Spleen (tissue), 7 donors: ENCODE measurements around the gene ETFDH.

Experiments used
- POLR2A ChIP-seq, 3 donors: fragments of 450-650 bp; IDR thresholded peaks; one replicate each; pipeline ENCODE4 v1.5.1; 2017; ENCODE audit warnings: antibody characterized with exemption in 3 of 3, mild to moderate bottlenecking in 1 of 3
- TF ChIP-seq, protein P1 (sequence below), 11 experiments: fragments of 200-600 bp in 7 of 11; fragments of 450-650 bp in 4 of 11; sonication (generic) in 4 of 11; IDR thresholded peaks in 8 of 11; conservative IDR thresholded peaks in 3 of 11; 1 replicate in 7 of 11; 2 replicates in 4 of 11; pipeline versions ENCODE4 v1.4.0 to v1.8.0; 2016 to 2021; ENCODE audit warnings: antibody characterized with exemption in 11 of 11, inconsistent platforms in 4 of 11, mild to moderate bottlenecking in 1 of 11
- donor health status: DM: no; HTN: no; CAD: no; lungs with moderate emphysema.
- donor health status: DM: no; HTN: no; CAD: no.
- donor health status: DM: no; HTN: no; CAD: no.

DNA sequence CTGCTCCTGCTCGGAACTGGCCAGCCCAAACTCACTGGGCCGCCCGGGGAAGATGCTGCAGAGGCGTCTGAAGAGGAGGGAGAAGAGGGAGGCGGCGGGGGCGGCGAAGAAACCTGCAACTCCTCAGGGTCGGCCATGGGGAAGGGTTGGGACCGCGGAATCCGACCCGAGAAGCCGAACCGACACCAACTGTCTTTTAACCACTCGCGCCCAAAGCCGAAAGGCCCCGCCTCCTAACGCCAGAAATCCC is 506 bp upstream of the ETFDH start, which contains the start of gene C4orf46:
- TF ChIP-seq, protein P1, sequence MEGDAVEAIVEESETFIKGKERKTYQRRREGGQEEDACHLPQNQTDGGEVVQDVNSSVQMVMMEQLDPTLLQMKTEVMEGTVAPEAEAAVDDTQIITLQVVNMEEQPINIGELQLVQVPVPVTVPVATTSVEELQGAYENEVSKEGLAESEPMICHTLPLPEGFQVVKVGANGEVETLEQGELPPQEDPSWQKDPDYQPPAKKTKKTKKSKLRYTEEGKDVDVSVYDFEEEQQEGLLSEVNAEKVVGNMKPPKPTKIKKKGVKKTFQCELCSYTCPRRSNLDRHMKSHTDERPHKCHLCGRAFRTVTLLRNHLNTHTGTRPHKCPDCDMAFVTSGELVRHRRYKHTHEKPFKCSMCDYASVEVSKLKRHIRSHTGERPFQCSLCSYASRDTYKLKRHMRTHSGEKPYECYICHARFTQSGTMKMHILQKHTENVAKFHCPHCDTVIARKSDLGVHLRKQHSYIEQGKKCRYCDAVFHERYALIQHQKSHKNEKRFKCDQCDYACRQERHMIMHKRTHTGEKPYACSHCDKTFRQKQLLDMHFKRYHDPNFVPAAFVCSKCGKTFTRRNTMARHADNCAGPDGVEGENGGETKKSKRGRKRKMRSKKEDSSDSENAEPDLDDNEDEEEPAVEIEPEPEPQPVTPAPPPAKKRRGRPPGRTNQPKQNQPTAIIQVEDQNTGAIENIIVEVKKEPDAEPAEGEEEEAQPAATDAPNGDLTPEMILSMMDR (IDR thresholded peaks at IDR 0.05 in 8 of 11, conservative IDR thresholded peaks at IDR 0.05 in 3 of 11): no peak
- no peak for TF ChIP-seq POLR2A (IDR thresholded peaks at IDR 0.05)
